OCI-LY3 (cell line): ENCODE results near the gene PET117.
"Not testable (repeated sequence)": the region's sequence is repeated elsewhere in the genome, so short reads cannot be mapped to it uniquely, and the experiment has no call there.

Source experiments
- H2AFZ ChIP-seq: fragments of 200-600, 300-600 bp; shearing (Covaris generic); 2 replicates; pipeline ENCODE4 v1.6.0; 2014; ENCODE audit warnings: antibody characterized with exemption, low read depth, low read length
- H3K27ac ChIP-seq: fragments of 200-600, 300-600 bp; sonication (generic); 2 replicates; pipeline ENCODE4 v1.5.1; 2014; ENCODE audit warnings: mild to moderate bottlenecking, low read length, moderate library complexity, mixed read lengths
- H3K27me3 ChIP-seq: fragments of 200-600, 300-600 bp; sonication (generic); 2 replicates; pipeline ENCODE4 v1.6.1; 2014; ENCODE audit warnings: low read depth, low read length, mixed read lengths
- H3K36me3 ChIP-seq: fragments of 200-600, 300-600 bp; sonication (generic); replicated peaks from 2 replicates; pipeline ENCODE3; 2014; ENCODE audit warnings: low read depth, low read length, mixed read lengths
- H3K4me1 ChIP-seq: fragments of 300-600, 200-600 bp; sonication (generic); 2 replicates; pipeline ENCODE4 v1.6.1; 2014; ENCODE audit warnings: low read length, mixed read lengths
- H3K4me2 ChIP-seq: fragments of 200-600, 300-600 bp; sonication (generic); 2 replicates; pipeline ENCODE4 v1.6.1; 2014; ENCODE audit warnings: low read length, mixed read lengths
- H3K4me3 ChIP-seq: fragments of 300-600, 200-600 bp; sonication (generic); 2 replicates; pipeline ENCODE4 v1.5.1; 2014; ENCODE audit warnings: antibody characterized with exemption, mild to moderate bottlenecking, low read length, moderate library complexity
- H3K79me2 ChIP-seq: fragments of 300-600, 200-600 bp; shearing (Covaris generic); 2 replicates; pipeline ENCODE4 v1.6.1; 2014; ENCODE audit warnings: mild to moderate bottlenecking, low read length, mixed read lengths
- H3K9ac ChIP-seq: fragments of 300-600, 200-600 bp; shearing (Covaris generic); 2 replicates; pipeline ENCODE4 v1.6.0; 2014; ENCODE audit warnings: mild to moderate bottlenecking, low read length, moderate library complexity
- H3K9me3 ChIP-seq: fragments of 200-600, 300-600 bp; shearing (Covaris generic); 2 replicates; pipeline ENCODE4 v1.6.1; 2014; ENCODE audit warnings: low read length, mixed read lengths; ENCODE audit not compliant: insufficient read depth
- H4K20me1 ChIP-seq: fragments of 200-600, 300-600 bp; sonication (generic); 2 replicates; pipeline ENCODE4 v1.6.1; 2016; ENCODE audit warnings: low read length, mixed read lengths; ENCODE audit not compliant: insufficient read depth
- EZH2phosphoT487 ChIP-seq: fragments of 200-600 bp; shearing (Covaris generic); IDR thresholded peaks from 2 replicates; pipeline ENCODE4 v1.6.1; 2018; ENCODE audit warnings: antibody characterized with exemption, mixed run types, low read depth
- TF ChIP-seq, protein P1 (sequence below): fragments of 200-600, 300-600 bp; sonication (generic); IDR thresholded peaks from 2 replicates; pipeline ENCODE4 v1.5.1; 2014; ENCODE audit warnings: antibody characterized with exemption, low read length, low read depth

PET117 gene

DNA sequence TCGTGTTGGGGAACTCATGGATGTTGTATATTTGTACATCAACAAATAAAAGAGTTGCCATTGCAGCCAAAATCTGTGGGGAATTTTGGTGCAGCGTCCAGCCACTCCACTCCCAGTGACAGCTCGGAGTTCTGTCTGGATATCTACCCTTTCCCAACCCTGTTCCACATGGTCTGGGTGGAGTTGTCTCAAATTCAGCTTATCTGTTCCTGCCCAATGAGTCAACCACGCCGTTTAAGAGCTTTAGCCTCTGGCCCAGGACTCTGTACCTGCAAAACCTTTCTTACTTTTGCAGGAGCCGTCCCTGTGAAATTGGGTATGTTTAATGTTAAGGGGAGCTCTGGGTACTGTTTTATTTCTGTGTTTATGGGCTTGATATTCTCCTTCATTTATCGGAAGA lies 46.0 kb upstream of the PET117 start:
- TF ChIP-seq, protein P1, sequence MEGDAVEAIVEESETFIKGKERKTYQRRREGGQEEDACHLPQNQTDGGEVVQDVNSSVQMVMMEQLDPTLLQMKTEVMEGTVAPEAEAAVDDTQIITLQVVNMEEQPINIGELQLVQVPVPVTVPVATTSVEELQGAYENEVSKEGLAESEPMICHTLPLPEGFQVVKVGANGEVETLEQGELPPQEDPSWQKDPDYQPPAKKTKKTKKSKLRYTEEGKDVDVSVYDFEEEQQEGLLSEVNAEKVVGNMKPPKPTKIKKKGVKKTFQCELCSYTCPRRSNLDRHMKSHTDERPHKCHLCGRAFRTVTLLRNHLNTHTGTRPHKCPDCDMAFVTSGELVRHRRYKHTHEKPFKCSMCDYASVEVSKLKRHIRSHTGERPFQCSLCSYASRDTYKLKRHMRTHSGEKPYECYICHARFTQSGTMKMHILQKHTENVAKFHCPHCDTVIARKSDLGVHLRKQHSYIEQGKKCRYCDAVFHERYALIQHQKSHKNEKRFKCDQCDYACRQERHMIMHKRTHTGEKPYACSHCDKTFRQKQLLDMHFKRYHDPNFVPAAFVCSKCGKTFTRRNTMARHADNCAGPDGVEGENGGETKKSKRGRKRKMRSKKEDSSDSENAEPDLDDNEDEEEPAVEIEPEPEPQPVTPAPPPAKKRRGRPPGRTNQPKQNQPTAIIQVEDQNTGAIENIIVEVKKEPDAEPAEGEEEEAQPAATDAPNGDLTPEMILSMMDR: no peak

DNA sequence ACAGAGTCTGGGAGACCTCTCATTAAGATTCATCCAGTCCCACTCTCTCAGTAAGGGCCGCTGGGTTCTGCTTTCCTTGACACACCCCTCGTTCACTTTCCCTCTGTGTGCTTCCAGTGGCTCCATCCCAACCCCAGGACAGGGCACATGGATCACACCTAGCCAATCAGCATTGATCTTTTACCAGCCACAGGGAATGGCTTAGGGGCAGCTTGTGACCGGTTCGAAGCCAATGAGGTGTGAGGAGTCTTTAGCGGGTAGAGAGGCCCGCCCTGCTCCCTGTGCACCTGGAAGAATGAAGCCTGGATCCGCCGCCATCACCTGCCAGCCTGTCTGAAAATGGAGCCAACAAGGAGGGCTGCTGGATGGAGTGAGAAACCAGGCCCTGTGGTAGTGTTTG lies 44.8 kb upstream of the PET117 start:
- peaks cover 9% of the 10 kb centered on the region; the same call in 1 of the 2 replicates for H3K27me3 ChIP-seq
- no peaks in the 10 kb centered on the region for H3K79me2 ChIP-seq
- no peak overlapping the region for H2AFZ ChIP-seq
- H3K27ac ChIP-seq: no peak overlapping the region
- H3K9me3 ChIP-seq: no peaks in the 10 kb centered on the region
- no peaks in the 10 kb centered on the region for H3K36me3 ChIP-seq
- H3K4me1 ChIP-seq: no peaks in the 10 kb centered on the region
- H3K4me3 ChIP-seq: no peak overlapping the region
- no peak overlapping the region for H3K9ac ChIP-seq
- H4K20me1 ChIP-seq: no peaks in the 10 kb centered on the region
- no peak for TF ChIP-seq EZH2phosphoT487
- TF ChIP-seq, protein P1: no peak
- H3K4me2 ChIP-seq: no peak overlapping the region

More for the DNA sequence above, 46.0 kb upstream of the PET117 start:
- Histone ChIP-seq H2AFZ (no peak overlapping the region), H3K79me2 (no peaks in the 10 kb centered on the region), H3K4me1 (no peaks in the 10 kb centered on the region), H3K9ac (no peak overlapping the region), H4K20me1 (no peaks in the 10 kb centered on the region), H3K36me3 (no peaks in the 10 kb centered on the region), H3K4me3 (no peak overlapping the region), H3K4me2 (no peak overlapping the region), H3K9me3 (no peaks in the 10 kb centered on the region), H3K27me3 (peaks cover 9% of the 10 kb centered on the region; the same call in 1 of the 2 replicates), H3K27ac (no peak overlapping the region)

DNA sequence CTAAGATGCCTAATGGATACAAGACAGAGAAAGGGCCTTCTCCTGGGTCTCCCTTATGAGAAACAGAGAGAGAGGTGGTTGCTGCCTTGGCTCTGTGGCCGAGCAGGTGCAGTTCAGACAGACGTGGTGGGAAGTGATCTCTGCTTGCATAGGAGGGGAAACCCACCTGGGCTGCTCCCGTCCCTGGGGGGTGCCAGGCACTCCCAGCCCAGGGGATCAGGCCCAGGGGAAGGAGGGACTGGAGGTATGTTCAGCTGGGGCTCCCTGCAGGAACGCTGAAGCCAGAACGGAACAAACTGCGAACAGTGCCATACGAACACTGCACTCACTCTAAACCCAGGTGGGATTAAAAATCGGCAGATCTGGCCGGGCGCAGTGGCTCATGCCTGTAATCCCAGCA lies 44.3 kb upstream of the PET117 start:
- no peak overlapping the region for H3K4me2 ChIP-seq
- no peak overlapping the region for H2AFZ ChIP-seq
- H3K79me2 ChIP-seq: no peaks in the 10 kb centered on the region

DNA sequence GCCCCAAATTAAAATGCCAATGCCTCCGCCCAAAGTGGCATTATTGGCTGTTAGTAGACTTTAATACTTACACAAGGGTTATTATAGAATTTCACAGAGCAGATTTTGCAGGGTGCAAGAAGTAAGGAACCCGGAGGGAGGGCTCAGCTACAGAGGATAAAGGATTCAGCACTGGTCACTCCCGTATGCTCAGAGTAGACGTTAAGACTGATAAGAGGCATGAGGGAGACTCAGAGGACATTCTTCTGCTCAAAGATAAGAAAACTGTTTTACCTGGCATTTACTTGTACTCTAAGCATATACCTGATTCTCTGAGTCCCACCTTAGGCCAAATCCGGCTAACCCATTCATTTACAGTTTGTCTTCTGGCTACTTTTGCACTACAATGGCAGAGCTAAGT lies 43.5 kb upstream of the PET117 start:
- H3K4me1 ChIP-seq: no peaks in the 10 kb centered on the region
- H3K36me3 ChIP-seq: no peaks in the 10 kb centered on the region
- no peak overlapping the region for H3K4me3 ChIP-seq
- no peaks in the 10 kb centered on the region for H4K20me1 ChIP-seq
- no peak overlapping the region for H3K4me2 ChIP-seq
- H3K9ac ChIP-seq: no peak overlapping the region
- H2AFZ ChIP-seq: no peak overlapping the region
- no peaks in the 10 kb centered on the region for H3K79me2 ChIP-seq
- peaks cover 9% of the 10 kb centered on the region; the same call in 1 of the 2 replicates for H3K27me3 ChIP-seq
- no peak for TF ChIP-seq EZH2phosphoT487
- H3K9me3 ChIP-seq: no peaks in the 10 kb centered on the region
- H3K27ac ChIP-seq: no peak overlapping the region

More for the DNA sequence above, 44.3 kb upstream of the PET117 start:
- peaks cover 9% of the 10 kb centered on the region; the same call in 1 of the 2 replicates for H3K27me3 ChIP-seq
- H3K36me3 ChIP-seq: no peaks in the 10 kb centered on the region
- no peak for TF ChIP-seq EZH2phosphoT487
- TF ChIP-seq, protein P1: no peak
- H3K9ac ChIP-seq: no peak overlapping the region
- no peak overlapping the region for H3K4me3 ChIP-seq
- no peaks in the 10 kb centered on the region for H4K20me1 ChIP-seq
- no peaks in the 10 kb centered on the region for H3K4me1 ChIP-seq
- no peaks in the 10 kb centered on the region for H3K9me3 ChIP-seq
- H3K27ac ChIP-seq: no peak overlapping the region

DNA sequence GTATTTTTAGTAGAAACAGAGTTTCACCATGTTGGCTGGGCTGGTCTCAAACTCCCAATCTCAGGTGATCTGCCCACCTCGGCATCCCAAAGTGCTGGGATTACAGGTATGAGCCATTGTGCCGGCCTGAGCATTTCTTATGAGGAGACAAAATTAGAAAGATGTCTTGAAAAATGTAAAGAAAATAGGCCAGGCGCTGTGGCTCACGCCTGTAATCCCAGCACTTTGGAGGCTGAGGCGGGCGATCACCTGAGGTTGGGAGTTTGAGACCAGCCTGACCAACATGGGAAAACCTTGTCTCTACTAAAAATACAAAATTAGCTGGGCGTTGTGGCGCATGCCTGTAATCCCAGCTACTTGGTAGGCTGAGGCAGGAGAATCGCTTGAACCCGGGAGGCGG lies 37.1 kb upstream of the PET117 start:
- H3K9ac ChIP-seq, H3K27ac ChIP-seq, H3K36me3 ChIP-seq, H3K9me3 ChIP-seq, H2AFZ ChIP-seq, H3K4me3 ChIP-seq, H3K27me3 ChIP-seq, H4K20me1 ChIP-seq, H3K79me2 ChIP-seq, H3K4me2 ChIP-seq, H3K4me1 ChIP-seq: not testable (repeated sequence)
